SK-N-SH (cell line): ENCODE results near the gene TRIM44. TPM values are rescaled to one million over a fixed set of nuclear protein-coding genes. Genes with fewer than 3 reads are reported as not detected.
"Not testable (repeated sequence)": the region's sequence is repeated elsewhere in the genome, so short reads cannot be mapped to it uniquely, and the experiment has no call there.

Source experiments
- CTCF ChIA-PET: fragments of 300-600, 350-600 bp; formaldehyde crosslinking; extraction: SDS; loops from one replicate; lab custom pipeline; 2021; lab: Yijun Ruan, JAX
- POLR2A ChIA-PET: fragments of 350-600 bp; sonication (Branson Sonifier 250); formaldehyde crosslinking; extraction: SDS; loops from one replicate; lab custom pipeline; 2020; ENCODE audit warnings: antibody characterized with exemption, inconsistent platforms; lab: Yijun Ruan, JAX
- DNase-seq: peaks from one replicate; pipeline ENCODE4 v3.0.0; 2012
- H2AFZ ChIP-seq: fragments of 200-600 bp; sonication (generic); 2 replicates; pipeline ENCODE4 v1.8.1; 2016; ENCODE audit warnings: antibody characterized with exemption, mild to moderate bottlenecking, low read depth
- H3F3A ChIP-seq: fragments of 200-600 bp; sonication (generic); replicated peaks from 2 replicates; pipeline ENCODE3; 2016; ENCODE audit warnings: antibody characterized with exemption, mild to moderate bottlenecking; ENCODE audit not compliant: insufficient read depth
- H3K27ac ChIP-seq, 2 experiments: fragments of 200-500 bp in 1 of 2; fragments of 200-600 bp in 1 of 2; sonication (Bioruptor generic) in 1 of 2; sonication (generic), shearing (Covaris generic) in 1 of 2; 2 replicates each; pipeline versions ENCODE4 v1.5.1 to v1.6.1; 2014 to 2016; ENCODE audit warnings: low read depth in 2 of 2, inconsistent platforms in 1 of 2, low read length in 1 of 2, mild to moderate bottlenecking in 1 of 2, mixed read lengths in 1 of 2
- H3K27me3 ChIP-seq: fragments of 200-600 bp; sonication (generic), shearing (Covaris generic); 2 replicates; pipeline ENCODE4 v1.6.1; 2016; ENCODE audit warnings: mixed run types; ENCODE audit not compliant: insufficient read depth
- H3K36me3 ChIP-seq, 2 experiments: fragments of 200-500 bp in 1 of 2; fragments of 200-600 bp in 1 of 2; sonication (Bioruptor generic) in 1 of 2; sonication (generic) in 1 of 2; replicated peaks in 1 of 2; 2 replicates each; pipeline versions ENCODE3 to v1.5.1; 2014 to 2016; ENCODE audit warnings: low read length in 1 of 2, mild to moderate bottlenecking in 1 of 2; ENCODE audit not compliant: insufficient read depth in 2 of 2, control insufficient read depth in 1 of 2
- H3K4me1 ChIP-seq, 2 experiments: fragments of 200-500 bp in 1 of 2; fragments of 200-600 bp in 1 of 2; sonication (Bioruptor generic) in 1 of 2; sonication (generic), shearing (Covaris generic) in 1 of 2; 2 replicates each; pipeline versions ENCODE4 v1.5.1 to v1.6.1; 2014 to 2016; ENCODE audit warnings: low read depth in 1 of 2, low read length in 1 of 2, mixed run types in 1 of 2; ENCODE audit not compliant: insufficient read depth in 2 of 2, control insufficient read depth in 1 of 2
- H3K4me2 ChIP-seq: fragments of 200-600 bp; sonication (generic), shearing (Covaris generic); 2 replicates; pipeline ENCODE4 v1.6.1; 2017; ENCODE audit warnings: mixed run types
- H3K4me3 ChIP-seq, 2 experiments: fragments of 200-500 bp in 1 of 2; fragments of 200-600 bp in 1 of 2; sonication (Bioruptor generic) in 1 of 2; sonication (generic), shearing (Covaris generic) in 1 of 2; 2 replicates each; pipeline versions ENCODE4 v1.5.1 to v1.8.1; 2014 to 2016; ENCODE audit warnings: low read depth in 2 of 2, inconsistent platforms in 1 of 2, low read length in 1 of 2, mild to moderate bottlenecking in 1 of 2, mixed read lengths in 1 of 2, moderate library complexity in 1 of 2
- H3K79me2 ChIP-seq: fragments of 200-600 bp; sonication (generic); 2 replicates; pipeline ENCODE4 v1.8.1; 2017; ENCODE audit warnings: mild to moderate bottlenecking; ENCODE audit not compliant: insufficient read depth
- H3K9ac ChIP-seq: fragments of 200-600 bp; sonication (generic); 2 replicates; pipeline ENCODE4 v1.6.1; 2017; ENCODE audit warnings: mixed run types
- H3K9me2 ChIP-seq: fragments of 200-600 bp; sonication (generic); 2 replicates; pipeline ENCODE4 v1.6.1; 2017; ENCODE audit warnings: mixed run types
- H3K9me3 ChIP-seq: fragments of 200-600 bp; sonication (generic); 2 replicates; pipeline ENCODE4 v1.6.1; 2017; ENCODE audit warnings: mixed run types, mild to moderate bottlenecking, moderate library complexity
- H4K20me1 ChIP-seq: fragments of 200-600 bp; sonication (generic); 2 replicates; pipeline ENCODE4 v1.6.1; 2017; ENCODE audit warnings: mild to moderate bottlenecking, mixed run types; ENCODE audit not compliant: insufficient read depth
- CHD2 ChIP-seq: fragments of 150-350 bp; IDR thresholded peaks from 2 replicates; pipeline ENCODE4 v1.6.1; 2018; ENCODE audit warnings: low read length; ENCODE audit not compliant: partially characterized antibody
- ELF1 ChIP-seq: IDR thresholded peaks from 2 replicates; pipeline ENCODE4 v1.4.0; 2012
- EZH2phosphoT487 ChIP-seq: fragments of 200-600 bp; sonication (generic); IDR thresholded peaks from 2 replicates; pipeline ENCODE4 v1.6.1; 2017; ENCODE audit warnings: low read depth, mixed run types, mild to moderate bottlenecking, antibody characterized with exemption, moderate library complexity, borderline replicate concordance
- MAX ChIP-seq: IDR thresholded peaks from 2 replicates; pipeline ENCODE4 v1.4.0; 2012; ENCODE audit warnings: low read depth
- MEF2A ChIP-seq: IDR thresholded peaks from 2 replicates; pipeline ENCODE4 v1.4.0; 2012; ENCODE audit warnings: low read depth, borderline replicate concordance
- MXI1 ChIP-seq: IDR thresholded peaks from 2 replicates; pipeline ENCODE4 v1.6.1; 2012; ENCODE audit warnings: mild to moderate bottlenecking, low read depth, low read length, improper control_type of control experiment
- NFIC ChIP-seq: IDR thresholded peaks from 2 replicates; pipeline ENCODE4 v1.4.0; 2012; ENCODE audit warnings: borderline replicate concordance
- RXRA ChIP-seq: IDR thresholded peaks from 2 replicates; pipeline ENCODE4 v1.4.0; 2012; ENCODE audit warnings: low read depth, mild to moderate bottlenecking, borderline replicate concordance
- SMC3 ChIP-seq: IDR thresholded peaks from 2 replicates; pipeline ENCODE4 v1.6.1; 2012; ENCODE audit warnings: low read depth, low read length, improper control_type of control experiment
- TAF1 ChIP-seq: IDR thresholded peaks from 2 replicates; pipeline ENCODE4 v1.6.1; 2012; ENCODE audit warnings: low read depth, mild to moderate bottlenecking, low read length, moderate library complexity, borderline replicate concordance
- ZBTB33 ChIP-seq: IDR thresholded peaks from 2 replicates; pipeline ENCODE4 v1.4.0; 2012; ENCODE audit warnings: low read depth, borderline replicate concordance
- WGBS: methylation state at CpG from one replicate; pipeline ENCODE4 v1.1.6; 2017; ENCODE audit warnings: low lambda C conversion rate; 5-methylcytosine and 5-hydroxymethylcytosine counted together
- polyA plus RNA-seq, 3 experiments: library from polyadenylated mRNA; depleted of rRNA; stranded (reverse); fragments of >200 nt; gene quantifications; 2 replicates each; pipeline ENCODE4 v1.2.3, GENCODE V29; 2012
- TF ChIP-seq, protein P1 (sequence below): IDR thresholded peaks from 2 replicates; pipeline ENCODE4; 2012
- TF ChIP-seq, protein P2 (sequence below): fragments of 200-600 bp; sonication (generic); IDR thresholded peaks from 2 replicates; pipeline ENCODE4 v1.6.1; 2017; ENCODE audit warnings: antibody characterized with exemption, mild to moderate bottlenecking, moderate library complexity
- TF ChIP-seq, protein P3 (sequence below): IDR thresholded peaks from 2 replicates; pipeline ENCODE4 v1.6.1; 2012; ENCODE audit warnings: mild to moderate bottlenecking, low read depth, low read length, moderate library complexity
- TF ChIP-seq, protein P4 (sequence below): IDR thresholded peaks from 2 replicates; pipeline ENCODE4 v1.4.0; 2012; ENCODE audit warnings: low read depth, borderline replicate concordance

The TRIM44 gene
- polyA plus RNA-seq, 1 of the 3 experiments (the other 2 are of a cell fraction) = 34.1 TPM

- H3K27me3 ChIP-seq = no peaks in the 10 kb centered on the region
- no peaks in the 10 kb centered on the region for H3K79me2 ChIP-seq
- no peak overlapping the region for H3K4me2 ChIP-seq
- H3K4me1 ChIP-seq = peaks cover 0 to 5% of the 10 kb centered on the region in 2 experiments; a peak in 1 of 4 replicates
- H3K27ac ChIP-seq = no peak overlapping the region
- H3K9ac ChIP-seq = no peak overlapping the region
- H3F3A ChIP-seq = no peaks in the 10 kb centered on the region
- no peak for DNase-seq
- no peaks in the 10 kb centered on the region for H3K9me3 ChIP-seq
- H3K36me3 ChIP-seq = no peaks in the 10 kb centered on the region
- 88% methylated on average over 3 of the region's 3 CpGs for WGBS
- H3K4me3 ChIP-seq = no peak overlapping the region
- ChIA-PET POLR2A (no interaction called here), CTCF (no interaction called here)
- TF ChIP-seq TAF1 (no peak), RXRA (no peak), ELF1 (no peak), MAX (no peak), CHD2 (no peak), SMC3 (no peak), MEF2A (no peak), ZBTB33 (no peak), MXI1 (no peak), EZH2phosphoT487 (no peak), NFIC (no peak)
- TF ChIP-seq, protein P1, sequence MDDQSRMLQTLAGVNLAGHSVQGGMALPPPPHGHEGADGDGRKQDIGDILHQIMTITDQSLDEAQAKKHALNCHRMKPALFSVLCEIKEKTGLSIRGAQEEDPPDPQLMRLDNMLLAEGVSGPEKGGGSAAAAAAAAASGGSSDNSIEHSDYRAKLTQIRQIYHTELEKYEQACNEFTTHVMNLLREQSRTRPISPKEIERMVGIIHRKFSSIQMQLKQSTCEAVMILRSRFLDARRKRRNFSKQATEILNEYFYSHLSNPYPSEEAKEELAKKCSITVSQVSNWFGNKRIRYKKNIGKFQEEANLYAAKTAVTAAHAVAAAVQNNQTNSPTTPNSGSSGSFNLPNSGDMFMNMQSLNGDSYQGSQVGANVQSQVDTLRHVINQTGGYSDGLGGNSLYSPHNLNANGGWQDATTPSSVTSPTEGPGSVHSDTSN = no peak
- TF ChIP-seq, protein P2, sequence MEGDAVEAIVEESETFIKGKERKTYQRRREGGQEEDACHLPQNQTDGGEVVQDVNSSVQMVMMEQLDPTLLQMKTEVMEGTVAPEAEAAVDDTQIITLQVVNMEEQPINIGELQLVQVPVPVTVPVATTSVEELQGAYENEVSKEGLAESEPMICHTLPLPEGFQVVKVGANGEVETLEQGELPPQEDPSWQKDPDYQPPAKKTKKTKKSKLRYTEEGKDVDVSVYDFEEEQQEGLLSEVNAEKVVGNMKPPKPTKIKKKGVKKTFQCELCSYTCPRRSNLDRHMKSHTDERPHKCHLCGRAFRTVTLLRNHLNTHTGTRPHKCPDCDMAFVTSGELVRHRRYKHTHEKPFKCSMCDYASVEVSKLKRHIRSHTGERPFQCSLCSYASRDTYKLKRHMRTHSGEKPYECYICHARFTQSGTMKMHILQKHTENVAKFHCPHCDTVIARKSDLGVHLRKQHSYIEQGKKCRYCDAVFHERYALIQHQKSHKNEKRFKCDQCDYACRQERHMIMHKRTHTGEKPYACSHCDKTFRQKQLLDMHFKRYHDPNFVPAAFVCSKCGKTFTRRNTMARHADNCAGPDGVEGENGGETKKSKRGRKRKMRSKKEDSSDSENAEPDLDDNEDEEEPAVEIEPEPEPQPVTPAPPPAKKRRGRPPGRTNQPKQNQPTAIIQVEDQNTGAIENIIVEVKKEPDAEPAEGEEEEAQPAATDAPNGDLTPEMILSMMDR = no peak
- TF ChIP-seq, protein P3, sequence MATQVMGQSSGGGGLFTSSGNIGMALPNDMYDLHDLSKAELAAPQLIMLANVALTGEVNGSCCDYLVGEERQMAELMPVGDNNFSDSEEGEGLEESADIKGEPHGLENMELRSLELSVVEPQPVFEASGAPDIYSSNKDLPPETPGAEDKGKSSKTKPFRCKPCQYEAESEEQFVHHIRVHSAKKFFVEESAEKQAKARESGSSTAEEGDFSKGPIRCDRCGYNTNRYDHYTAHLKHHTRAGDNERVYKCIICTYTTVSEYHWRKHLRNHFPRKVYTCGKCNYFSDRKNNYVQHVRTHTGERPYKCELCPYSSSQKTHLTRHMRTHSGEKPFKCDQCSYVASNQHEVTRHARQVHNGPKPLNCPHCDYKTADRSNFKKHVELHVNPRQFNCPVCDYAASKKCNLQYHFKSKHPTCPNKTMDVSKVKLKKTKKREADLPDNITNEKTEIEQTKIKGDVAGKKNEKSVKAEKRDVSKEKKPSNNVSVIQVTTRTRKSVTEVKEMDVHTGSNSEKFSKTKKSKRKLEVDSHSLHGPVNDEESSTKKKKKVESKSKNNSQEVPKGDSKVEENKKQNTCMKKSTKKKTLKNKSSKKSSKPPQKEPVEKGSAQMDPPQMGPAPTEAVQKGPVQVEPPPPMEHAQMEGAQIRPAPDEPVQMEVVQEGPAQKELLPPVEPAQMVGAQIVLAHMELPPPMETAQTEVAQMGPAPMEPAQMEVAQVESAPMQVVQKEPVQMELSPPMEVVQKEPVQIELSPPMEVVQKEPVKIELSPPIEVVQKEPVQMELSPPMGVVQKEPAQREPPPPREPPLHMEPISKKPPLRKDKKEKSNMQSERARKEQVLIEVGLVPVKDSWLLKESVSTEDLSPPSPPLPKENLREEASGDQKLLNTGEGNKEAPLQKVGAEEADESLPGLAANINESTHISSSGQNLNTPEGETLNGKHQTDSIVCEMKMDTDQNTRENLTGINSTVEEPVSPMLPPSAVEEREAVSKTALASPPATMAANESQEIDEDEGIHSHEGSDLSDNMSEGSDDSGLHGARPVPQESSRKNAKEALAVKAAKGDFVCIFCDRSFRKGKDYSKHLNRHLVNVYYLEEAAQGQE = no peak
- TF ChIP-seq, protein P4, sequence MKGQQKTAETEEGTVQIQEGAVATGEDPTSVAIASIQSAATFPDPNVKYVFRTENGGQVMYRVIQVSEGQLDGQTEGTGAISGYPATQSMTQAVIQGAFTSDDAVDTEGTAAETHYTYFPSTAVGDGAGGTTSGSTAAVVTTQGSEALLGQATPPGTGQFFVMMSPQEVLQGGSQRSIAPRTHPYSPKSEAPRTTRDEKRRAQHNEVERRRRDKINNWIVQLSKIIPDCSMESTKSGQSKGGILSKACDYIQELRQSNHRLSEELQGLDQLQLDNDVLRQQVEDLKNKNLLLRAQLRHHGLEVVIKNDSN = no peak
- no peaks in the 10 kb centered on the region for H4K20me1 ChIP-seq
- H2AFZ ChIP-seq = no peak overlapping the region
- no peaks in the 10 kb centered on the region for H3K9me2 ChIP-seq
Observed at GRCh38 chr11:35651263-35651662, 11.3 kb upstream of the TRIM44 start.

DNA sequence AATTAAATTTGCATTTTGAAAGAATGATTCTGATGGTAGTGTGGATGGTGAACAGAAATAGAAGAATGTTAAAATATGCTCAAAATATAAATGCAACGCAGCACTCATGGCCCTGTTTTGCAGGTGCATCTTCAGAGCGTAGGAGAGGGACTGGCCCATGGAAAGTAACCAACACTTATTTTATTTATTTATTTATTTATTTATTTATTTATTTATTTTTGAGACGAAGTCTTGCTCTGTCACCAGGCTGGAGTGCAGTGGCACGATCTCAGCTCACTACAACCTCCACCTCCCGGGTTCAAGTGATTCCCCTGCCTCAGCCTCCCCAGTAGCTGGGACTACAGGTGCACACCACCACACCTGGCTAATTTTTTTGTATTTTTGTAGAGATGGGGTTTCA is 9.8 kb upstream of the TRIM44 start:
- H3K4me1 ChIP-seq, POLR2A ChIA-PET, H3K4me2 ChIP-seq, H3K36me3 ChIP-seq, H3K27me3 ChIP-seq, H3K79me2 ChIP-seq, H3K9me3 ChIP-seq, H2AFZ ChIP-seq, DNase-seq, H3K9me2 ChIP-seq, H3K4me3 ChIP-seq, H4K20me1 ChIP-seq, H3F3A ChIP-seq, H3K27ac ChIP-seq, H3K9ac ChIP-seq: not testable (repeated sequence)
- CTCF ChIA-PET = interaction anchor here (0.6 kb wide), 1 partner anchor 458 kb away, joined by 3 read pairs; no protein-coding TSS in a partner anchor
- 74% methylated on average over 5 of the region's 5 CpGs for WGBS
